OCI-LY3 (cell line): ENCODE data around the gene MFSD11.

Experiments used
- EZH2phosphoT487 ChIP-seq: fragments of 200-600 bp; shearing (Covaris generic); IDR thresholded peaks from 2 replicates; pipeline ENCODE4 v1.6.1; 2018; ENCODE audit warnings: antibody characterized with exemption, mixed run types, low read depth
- TF ChIP-seq, protein P1 (sequence below): fragments of 200-600, 300-600 bp; sonication (generic); IDR thresholded peaks from 2 replicates; pipeline ENCODE4 v1.5.1; 2014; ENCODE audit warnings: antibody characterized with exemption, low read length, low read depth

DNA sequence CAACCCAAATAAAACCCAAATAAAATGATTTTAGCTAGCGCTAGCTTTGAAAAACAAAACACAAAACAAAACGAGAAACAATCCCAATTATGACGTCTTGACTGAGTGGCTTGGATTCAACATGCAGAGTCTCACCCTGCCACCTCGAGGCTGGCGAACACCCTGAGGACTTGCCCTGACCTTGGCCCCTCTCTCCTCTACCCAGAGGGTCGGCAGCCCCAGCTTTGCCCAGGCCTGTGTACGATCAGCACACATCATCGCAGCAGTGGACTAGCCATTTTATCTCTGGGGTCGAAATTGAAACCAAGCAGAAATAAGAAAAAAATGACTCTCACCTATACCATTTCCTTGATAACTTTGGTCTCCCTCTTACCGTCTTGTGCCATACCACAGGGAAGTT lies 16.5 kb upstream of the MFSD11 start:
- TF ChIP-seq, protein P1, sequence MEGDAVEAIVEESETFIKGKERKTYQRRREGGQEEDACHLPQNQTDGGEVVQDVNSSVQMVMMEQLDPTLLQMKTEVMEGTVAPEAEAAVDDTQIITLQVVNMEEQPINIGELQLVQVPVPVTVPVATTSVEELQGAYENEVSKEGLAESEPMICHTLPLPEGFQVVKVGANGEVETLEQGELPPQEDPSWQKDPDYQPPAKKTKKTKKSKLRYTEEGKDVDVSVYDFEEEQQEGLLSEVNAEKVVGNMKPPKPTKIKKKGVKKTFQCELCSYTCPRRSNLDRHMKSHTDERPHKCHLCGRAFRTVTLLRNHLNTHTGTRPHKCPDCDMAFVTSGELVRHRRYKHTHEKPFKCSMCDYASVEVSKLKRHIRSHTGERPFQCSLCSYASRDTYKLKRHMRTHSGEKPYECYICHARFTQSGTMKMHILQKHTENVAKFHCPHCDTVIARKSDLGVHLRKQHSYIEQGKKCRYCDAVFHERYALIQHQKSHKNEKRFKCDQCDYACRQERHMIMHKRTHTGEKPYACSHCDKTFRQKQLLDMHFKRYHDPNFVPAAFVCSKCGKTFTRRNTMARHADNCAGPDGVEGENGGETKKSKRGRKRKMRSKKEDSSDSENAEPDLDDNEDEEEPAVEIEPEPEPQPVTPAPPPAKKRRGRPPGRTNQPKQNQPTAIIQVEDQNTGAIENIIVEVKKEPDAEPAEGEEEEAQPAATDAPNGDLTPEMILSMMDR = no peak
- TF ChIP-seq EZH2phosphoT487 = no peak
